GM18499 (cell line): ENCODE measurements around the gene XAGE3.
"Not testable (repeated sequence)": the region's sequence is repeated elsewhere in the genome, so short reads cannot be mapped to it uniquely, and the experiment has no call there.

ENCODE experiments used
- ATAC-seq: cut with Tn5 transposase; IDR thresholded peaks from one replicate; pipeline ENCODE4 v1.9.1; 2021; ENCODE audit warnings: moderate number of reproducible peaks; ENCODE audit not compliant: insufficient read depth, unreplicated experiment

The XAGE3 gene

GRCh38 chrX:52852110-52852860 is 15.6 kb downstream of the XAGE3 start:
- no peak for ATAC-seq

- not testable (repeated sequence) for ATAC-seq
These were observed 24.3 kb downstream of the XAGE3 start for GRCh38 chrX:52843619-52844018.

DNA sequence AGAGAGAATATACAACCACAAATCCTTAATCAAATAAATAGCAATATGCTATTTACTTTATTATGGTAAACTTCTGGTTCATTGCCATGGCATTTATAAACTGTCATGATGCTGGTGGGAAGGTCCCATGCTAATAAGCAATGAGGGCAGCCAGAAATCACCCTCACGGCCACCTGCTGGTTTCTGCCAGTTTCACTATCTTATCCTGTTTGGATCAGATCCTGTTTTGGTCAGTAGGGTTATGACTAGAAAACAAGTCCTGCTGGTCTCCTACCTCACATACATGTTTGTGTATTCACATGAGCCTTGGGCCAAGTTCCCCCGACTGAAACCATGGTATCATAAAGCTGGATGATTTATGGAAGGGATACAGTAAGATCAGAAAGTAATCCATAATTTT is 28.7 kb downstream of the XAGE3 start:
- ATAC-seq = no peak

- no peak for ATAC-seq
These were observed 37.3 kb downstream of the XAGE3 start for GRCh38 chrX:52830551-52830950.

- no peak for ATAC-seq
These were observed 43.3 kb downstream of the XAGE3 start for GRCh38 chrX:52824608-52825007.

- no peak for ATAC-seq
These were observed 46.7 kb downstream of the XAGE3 start for GRCh38 chrX:52821079-52821760.

DNA sequence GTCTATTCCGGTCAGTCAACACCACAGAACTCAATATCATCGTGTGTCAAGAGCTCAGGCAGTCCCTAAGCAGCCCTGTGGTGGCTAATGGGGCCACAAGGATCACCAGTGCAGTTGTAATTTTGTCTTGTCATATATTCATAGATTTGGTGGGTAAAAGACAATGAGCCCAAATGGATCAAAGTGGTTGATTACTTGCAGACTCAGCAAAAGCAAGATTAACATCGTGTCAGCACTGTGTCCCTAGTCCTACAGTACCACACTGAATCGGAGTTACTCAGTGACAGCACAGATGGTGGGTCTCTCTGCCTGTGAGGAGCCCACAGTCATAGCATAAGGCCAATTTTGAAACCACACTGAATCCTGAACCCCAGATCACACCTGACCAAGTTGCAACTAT is 48.1 kb downstream of the XAGE3 start:
- ATAC-seq = no peak
